Stimulated activated CD4-positive, alpha-beta T cell treated with anti-CD3 and anti-CD28 coated beads, Interleukin-4, amount 100 ng/mL, for 4 hours (primary cell): Measurements from ENCODE around the gene TIAL1.

Source experiments
- DNase-seq, 2 experiments: peaks; one replicate each; pipeline ENCODE4 v3.0.0-alpha.2; 2020

TIAL1 gene

GRCh38 chr10:119526621-119527592 lies 69.9 kb downstream of the TIAL1 start:
- DNase-seq = no peak

DNA sequence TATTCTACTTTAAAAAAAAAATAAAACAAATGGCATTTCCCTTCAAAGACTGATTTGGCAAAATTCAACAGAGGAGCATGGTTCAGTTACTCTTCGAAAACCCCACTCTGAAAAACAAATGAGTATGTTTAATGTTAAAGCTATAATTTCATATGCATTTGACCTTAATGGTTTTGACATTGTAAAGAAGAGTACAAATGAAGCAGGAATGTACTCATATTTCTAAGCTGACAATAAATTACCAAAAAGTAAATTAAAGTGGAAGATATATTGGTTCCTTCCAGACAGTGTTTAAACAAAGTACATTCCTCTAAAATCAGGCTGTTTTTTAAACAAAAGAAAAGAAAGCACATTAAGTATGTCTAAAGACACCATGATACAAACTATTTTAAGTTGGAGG lies 70.6 kb downstream of the TIAL1 start:
- DNase-seq = no peak

DNA sequence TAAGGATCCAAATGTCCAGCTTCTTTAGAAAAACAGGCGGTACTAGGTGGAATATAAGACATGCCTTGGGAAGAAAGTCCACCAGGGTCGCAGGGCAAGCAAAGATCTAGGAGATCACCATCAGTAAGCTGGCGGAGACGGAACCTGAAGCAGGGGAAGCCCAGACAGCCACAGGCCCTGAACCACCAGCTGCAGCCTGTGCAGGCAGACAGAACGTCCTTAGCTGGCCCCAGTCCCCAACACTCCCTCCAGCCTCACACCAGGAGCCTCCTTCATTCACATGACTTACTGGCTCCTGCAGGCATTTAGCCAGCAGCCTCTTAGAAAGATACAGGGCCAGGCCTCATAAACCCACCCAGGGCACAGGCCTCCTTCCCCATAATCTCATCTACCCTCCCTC lies 71.6 kb downstream of the TIAL1 start:
- DNase-seq = no peak

GRCh38 chr10:119524720-119525070 lies 72.1 kb downstream of the TIAL1 start:
- DNase-seq = no peak

DNA sequence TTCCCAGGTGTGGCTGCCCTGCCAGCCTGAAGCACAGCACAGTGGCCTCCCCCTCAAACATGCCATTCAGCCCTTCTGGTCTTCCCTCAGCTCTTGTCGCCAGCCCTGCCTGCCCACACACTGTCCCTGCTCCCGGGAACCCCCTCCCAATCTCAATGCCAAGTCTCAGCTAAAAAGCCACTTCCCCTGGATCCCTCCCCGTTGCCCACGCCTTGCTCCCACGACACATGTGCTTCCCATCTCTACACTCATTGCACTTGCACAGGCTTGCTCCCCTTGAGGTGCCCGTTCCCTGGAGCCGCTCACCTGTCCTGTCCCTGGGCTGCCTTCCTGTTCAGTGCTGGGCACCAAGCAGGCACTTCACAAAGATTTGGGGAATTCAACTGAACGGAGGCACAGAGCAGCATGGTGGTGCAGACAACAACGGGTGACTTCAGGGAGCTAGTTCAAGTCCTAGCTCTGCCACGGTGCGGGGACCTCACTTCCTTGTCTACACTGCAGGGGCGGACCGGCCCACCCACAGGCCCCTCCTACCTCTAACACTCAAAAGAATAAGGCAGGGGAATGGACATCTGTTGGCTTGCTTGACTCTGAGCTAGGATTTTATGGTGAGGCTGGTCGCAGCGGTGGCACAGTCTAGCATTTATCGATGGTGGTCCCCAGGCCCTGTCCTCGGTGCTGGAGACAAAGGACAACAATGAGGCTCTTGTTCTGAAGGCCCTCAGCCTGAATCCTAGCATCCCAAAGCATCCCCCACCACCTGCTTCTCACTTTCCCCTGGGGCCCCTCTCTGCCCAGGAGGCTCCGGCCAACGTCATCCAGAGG lies 72.7 kb downstream of the TIAL1 start:
- DNase-seq = no peak
